ENCODE measurements around the gene NCCRP1. TPM values are rescaled to one million over a fixed set of nuclear protein-coding genes. Genes with fewer than 3 reads are reported as not detected.
"Not testable (repeated sequence)": the region's sequence is repeated elsewhere in the genome, so short reads cannot be mapped to it uniquely, and the experiment has no call there.

Gene NCCRP1
- polyA plus RNA-seq, 1 donor from 2014 or later: not detected

- H3K27ac ChIP-seq (ENCODE audit: low read length): no peak overlapping the region
- no peaks in the 10 kb centered on the region for H4K20me1 ChIP-seq (ENCODE audit: insufficient read depth)
- H3K9me3 ChIP-seq (ENCODE audit: low read length): no peaks in the 10 kb centered on the region
- H3K9me2 ChIP-seq (ENCODE audit: insufficient read depth, low read length): no peaks in the 10 kb centered on the region
- TF ChIP-seq POLR2AphosphoS5 (IDR thresholded peaks at IDR 0.05) (no peak), REST (IDR thresholded peaks at IDR 0.05; ENCODE audit: borderline replicate concordance) (no peak), CTCF (IDR thresholded peaks at IDR 0.05; ENCODE audit: poor library complexity, severe bottlenecking) (no peak), MXI1 (conservative IDR thresholded peaks at IDR 0.05; ENCODE audit: poor library complexity, severe bottlenecking) (no peak), SMC3 (conservative IDR thresholded peaks at IDR 0.05; ENCODE audit: poor library complexity) (no peak), EZH2 (IDR thresholded peaks at IDR 0.05; ENCODE audit: borderline replicate concordance, insufficient read depth, low read length, poor library complexity, severe bottlenecking) (no peak)
- H3K4me2 ChIP-seq (ENCODE audit: low read length): no peak overlapping the region
- H2AFZ ChIP-seq (ENCODE audit: low read depth, low read length): no peak overlapping the region
- no peaks in the 10 kb centered on the region for H3K36me3 ChIP-seq (ENCODE audit: insufficient read depth, low read length)
- H3K27me3 ChIP-seq (ENCODE audit: insufficient read depth, low read depth, low read length): no peaks in the 10 kb centered on the region
- H3K9ac ChIP-seq (ENCODE audit: low read length): no peak overlapping the region
- H3F3A ChIP-seq (ENCODE audit: insufficient read depth, low read length, poor library complexity, severe bottlenecking): no peaks in the 10 kb centered on the region
- no peak overlapping the region for H3K4me3 ChIP-seq (ENCODE audit: low read length)
- H3K79me2 ChIP-seq (replicated peaks; ENCODE audit: insufficient read depth, low read length): no peaks in the 10 kb centered on the region
These were observed 21.7 kb downstream of the NCCRP1 start for GRCh38 chr19:39218230-39219007.

- not testable (repeated sequence) for H3F3A ChIP-seq (ENCODE audit: insufficient read depth, low read length, poor library complexity, severe bottlenecking); H3K36me3 ChIP-seq (ENCODE audit: insufficient read depth, low read length); H2AFZ ChIP-seq (ENCODE audit: low read depth, low read length); H3K27ac ChIP-seq (ENCODE audit: low read length); H3K9me3 ChIP-seq (ENCODE audit: low read length); H3K9me2 ChIP-seq (ENCODE audit: insufficient read depth, low read length); H4K20me1 ChIP-seq (ENCODE audit: insufficient read depth); H3K79me2 ChIP-seq (replicated peaks; ENCODE audit: insufficient read depth, low read length); H3K9ac ChIP-seq (ENCODE audit: low read length); H3K27me3 ChIP-seq (ENCODE audit: insufficient read depth, low read depth, low read length); H3K4me2 ChIP-seq (ENCODE audit: low read length); H3K4me3 ChIP-seq (ENCODE audit: low read length)
These were observed 22.3 kb downstream of the NCCRP1 start for GRCh38 chr19:39219108-39219507.

GRCh38 chr19:39223703-39224279 lies 27.0 kb downstream of the NCCRP1 start:
- H3K4me3 ChIP-seq (ENCODE audit: low read length): no peak overlapping the region
- H3K4me2 ChIP-seq (ENCODE audit: low read length): no peak overlapping the region
- no peaks in the 10 kb centered on the region for H3F3A ChIP-seq (ENCODE audit: insufficient read depth, low read length, poor library complexity, severe bottlenecking)
- H3K9me2 ChIP-seq (ENCODE audit: insufficient read depth, low read length): no peaks in the 10 kb centered on the region
- no peaks in the 10 kb centered on the region for H3K9me3 ChIP-seq (ENCODE audit: low read length)
- H2AFZ ChIP-seq (ENCODE audit: low read depth, low read length): no peak overlapping the region
- no peaks in the 10 kb centered on the region for H3K36me3 ChIP-seq (ENCODE audit: insufficient read depth, low read length)
- no peak overlapping the region for H3K9ac ChIP-seq (ENCODE audit: low read length)
- no peaks in the 10 kb centered on the region for H3K79me2 ChIP-seq (replicated peaks; ENCODE audit: insufficient read depth, low read length)
- H3K27ac ChIP-seq (ENCODE audit: low read length): no peak overlapping the region
- no peak for TF ChIP-seq SMC3 (conservative IDR thresholded peaks at IDR 0.05; ENCODE audit: poor library complexity)
- TF ChIP-seq TAF1 (IDR thresholded peaks at IDR 0.05; ENCODE audit: low read depth): no peak
- no peak for TF ChIP-seq REST (IDR thresholded peaks at IDR 0.05; ENCODE audit: borderline replicate concordance)
- no peak for TF ChIP-seq POLR2AphosphoS5 (IDR thresholded peaks at IDR 0.05)
- no peak for TF ChIP-seq RAD21 (conservative IDR thresholded peaks at IDR 0.05)
- no peak for TF ChIP-seq CTCF (IDR thresholded peaks at IDR 0.05; ENCODE audit: poor library complexity, severe bottlenecking)
- no peak for TF ChIP-seq EP300 (conservative IDR thresholded peaks at IDR 0.05; ENCODE audit: poor library complexity, severe bottlenecking)
- no peak for TF ChIP-seq EZH2 (IDR thresholded peaks at IDR 0.05; ENCODE audit: borderline replicate concordance, insufficient read depth, low read length, poor library complexity, severe bottlenecking)
- TF ChIP-seq MXI1 (conservative IDR thresholded peaks at IDR 0.05; ENCODE audit: poor library complexity, severe bottlenecking): no peak
- no peaks in the 10 kb centered on the region for H3K27me3 ChIP-seq (ENCODE audit: insufficient read depth, low read depth, low read length)
- H4K20me1 ChIP-seq (ENCODE audit: insufficient read depth): no peaks in the 10 kb centered on the region
